ENCODE results near the gene IL23R. TPM values are rescaled to one million over a fixed set of nuclear protein-coding genes. Genes with fewer than 3 reads are reported as not detected.

The IL23R gene
- total RNA-seq, 1 experiment from 2014 or later: not detected

DNA sequence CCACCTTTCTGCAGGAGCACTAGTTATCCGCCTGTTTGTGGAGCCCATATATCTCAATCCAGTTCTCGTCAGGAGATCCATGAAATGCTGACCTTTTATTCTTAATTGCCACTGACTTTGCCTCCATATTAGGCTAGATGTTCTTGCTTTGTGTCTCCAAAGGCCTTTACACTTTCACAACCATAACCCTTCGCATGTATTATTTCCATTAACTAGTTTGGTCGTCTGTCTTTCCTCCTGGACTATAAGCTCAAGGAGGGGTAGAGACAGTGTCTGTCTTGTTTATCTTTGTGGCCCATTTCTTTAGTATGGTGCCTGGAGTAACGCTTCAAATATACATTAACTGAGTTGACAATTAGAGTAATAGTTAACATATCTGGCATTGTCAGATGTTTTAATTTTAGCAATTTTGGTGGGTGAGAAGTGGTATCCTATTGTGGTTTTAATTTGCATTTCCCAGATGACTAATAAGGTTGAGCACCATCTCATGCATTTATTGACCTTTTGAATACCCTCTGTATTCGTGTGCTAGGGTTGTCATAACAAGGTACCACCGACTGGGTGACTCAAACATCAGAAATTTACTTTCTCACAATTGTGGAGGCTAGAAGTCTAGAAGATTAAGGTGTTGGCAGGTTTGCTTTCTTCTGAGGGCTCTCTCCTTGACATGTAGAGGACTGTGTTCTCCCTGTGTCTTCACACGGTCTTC lies 119.7 kb downstream of the IL23R start:
- Histone ChIP-seq H3K4me3 (no peak overlapping the region), H3K36me3 (no peaks in the 10 kb centered on the region), H3K27me3 (replicated peaks) (no peaks in the 10 kb centered on the region), H3K4me1 (replicated peaks) (no peaks in the 10 kb centered on the region), H3K27ac (no peak overlapping the region), H3K9me3 (replicated peaks) (no peaks in the 10 kb centered on the region)
- no peak for DNase-seq (ENCODE audit: low read depth in 1 of 2, low spot score in 2 of 2)

DNA sequence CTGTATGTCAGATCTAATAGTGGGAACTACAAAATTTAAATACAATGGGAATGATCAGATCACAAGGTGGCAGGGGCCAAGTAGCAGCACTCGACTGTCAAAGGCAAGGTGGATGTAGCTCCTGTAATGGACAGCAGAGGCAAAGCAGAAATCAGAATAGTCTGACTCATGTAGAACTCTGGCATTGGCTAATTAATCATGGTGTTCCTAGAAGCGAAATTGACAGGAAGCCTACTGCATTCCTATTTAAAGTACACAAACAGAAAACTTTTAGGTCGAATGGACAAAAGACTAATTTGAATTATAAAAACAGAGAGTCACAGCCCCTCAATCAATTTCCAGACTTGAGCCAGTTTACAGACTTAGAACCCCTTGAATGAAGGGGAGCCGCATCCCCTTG lies 124.0 kb downstream of the IL23R start:
- no peaks in the 10 kb centered on the region for H3K9me3 ChIP-seq (replicated peaks)
- no peak for DNase-seq (ENCODE audit: low read depth in 1 of 2, low spot score in 2 of 2)
- no peaks in the 10 kb centered on the region for H3K27me3 ChIP-seq (replicated peaks)
- H3K27ac ChIP-seq: no peak overlapping the region
- H3K36me3 ChIP-seq: no peaks in the 10 kb centered on the region
- H3K4me3 ChIP-seq: no peak overlapping the region
- H3K4me1 ChIP-seq (replicated peaks): no peaks in the 10 kb centered on the region

DNA sequence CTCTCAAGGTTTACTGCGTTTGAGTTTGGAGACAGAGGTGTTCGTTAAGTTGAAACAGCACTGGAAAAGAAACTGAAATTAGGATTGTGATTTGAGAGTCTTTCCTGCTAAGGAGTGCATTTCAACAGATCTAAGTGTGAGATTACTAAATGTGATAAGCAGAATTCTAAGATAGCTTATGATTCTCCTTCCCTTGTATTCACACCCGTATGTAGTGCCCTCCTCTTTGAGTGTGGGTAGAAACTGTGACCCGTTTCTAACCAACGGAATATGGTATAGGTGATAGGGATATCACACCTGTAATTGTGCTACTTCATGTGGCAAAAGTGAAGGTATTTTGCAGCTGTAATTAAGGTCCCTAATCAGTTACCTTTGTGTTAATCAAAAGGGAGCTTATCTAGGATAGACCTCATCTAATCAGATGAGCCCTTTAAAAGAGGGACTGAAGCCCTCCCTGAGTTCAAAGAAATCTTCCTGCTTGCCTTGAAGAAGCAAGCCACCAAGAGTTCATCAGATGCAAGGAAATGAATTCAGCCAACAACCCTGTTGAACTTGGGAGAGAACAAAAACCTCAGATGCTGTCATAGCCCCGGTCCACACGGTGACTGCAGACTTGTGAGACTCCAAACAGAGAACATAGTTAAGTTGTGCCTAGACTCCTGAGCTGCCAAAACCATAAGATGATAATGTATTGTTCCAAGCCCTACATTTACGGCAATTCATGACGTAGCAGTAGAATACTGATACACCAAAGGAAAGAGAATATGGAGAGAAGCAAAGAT lies 128.8 kb downstream of the IL23R start:
- Histone ChIP-seq H3K36me3 (no peaks in the 10 kb centered on the region), H3K27ac (no peak overlapping the region), H3K9me3 (replicated peaks) (no peaks in the 10 kb centered on the region), H3K4me1 (replicated peaks) (no peaks in the 10 kb centered on the region), H3K27me3 (replicated peaks) (0 out of 2 replicates have a peak, but pooled peaks cover 3% of the 10 kb centered on the region), H3K4me3 (no peak overlapping the region)
- no peak for DNase-seq (ENCODE audit: low read depth in 1 of 2, low spot score in 2 of 2)

DNA sequence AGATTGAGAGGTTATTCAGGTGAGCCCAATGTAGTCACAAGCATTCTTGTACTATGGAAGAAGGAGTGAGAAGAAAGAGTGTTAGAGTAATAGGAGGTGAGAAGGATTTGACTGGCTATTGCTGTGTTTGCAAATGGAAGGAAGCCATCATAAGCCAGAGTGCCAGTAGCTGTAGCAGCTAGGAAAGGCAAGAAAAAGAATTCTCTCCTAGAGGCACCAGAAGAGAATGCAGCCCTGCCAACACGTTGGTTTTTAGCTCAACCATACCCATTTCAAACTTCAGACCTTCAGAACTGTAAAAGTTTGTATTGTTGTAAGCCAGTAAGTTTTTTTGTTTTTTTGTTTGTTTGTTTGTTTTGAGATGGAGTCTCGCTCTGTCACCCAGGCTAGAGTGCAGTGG lies 132.5 kb downstream of the IL23R start:
- no peak for DNase-seq (ENCODE audit: low read depth in 1 of 2, low spot score in 2 of 2)
- Histone ChIP-seq H3K27ac (no peak overlapping the region), H3K4me3 (no peak overlapping the region), H3K4me1 (replicated peaks) (no peaks in the 10 kb centered on the region), H3K27me3 (replicated peaks) (0 out of 2 replicates have a peak, but pooled peaks cover 3% of the 10 kb centered on the region), H3K9me3 (replicated peaks) (no peaks in the 10 kb centered on the region), H3K36me3 (no peaks in the 10 kb centered on the region)

DNA sequence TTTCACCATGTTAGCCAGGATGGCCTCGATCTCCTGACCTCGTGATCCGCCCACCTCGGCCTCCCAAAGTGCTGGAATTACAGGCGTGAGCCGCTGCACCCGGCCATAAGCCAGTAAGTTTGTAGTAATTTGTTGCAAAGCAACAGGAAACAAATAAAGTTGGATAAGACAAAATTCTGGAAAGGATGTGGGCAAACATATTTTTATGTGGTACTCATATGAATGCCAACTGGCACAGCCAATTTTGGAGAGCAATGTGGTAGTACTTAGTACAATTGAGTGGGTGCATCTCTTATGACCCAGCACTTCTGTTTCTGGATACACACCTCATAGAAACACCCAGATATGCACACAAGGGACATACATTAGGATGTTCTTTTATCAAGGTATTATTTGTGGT lies 133.0 kb downstream of the IL23R start:
- Histone ChIP-seq H3K36me3 (no peaks in the 10 kb centered on the region), H3K4me1 (replicated peaks) (no peaks in the 10 kb centered on the region), H3K4me3 (no peak overlapping the region), H3K27me3 (replicated peaks) (0 out of 2 replicates have a peak, but pooled peaks cover 3% of the 10 kb centered on the region), H3K9me3 (replicated peaks) (no peaks in the 10 kb centered on the region), H3K27ac (no peak overlapping the region)
- no peak for DNase-seq (ENCODE audit: low read depth in 1 of 2, low spot score in 2 of 2)

DNA sequence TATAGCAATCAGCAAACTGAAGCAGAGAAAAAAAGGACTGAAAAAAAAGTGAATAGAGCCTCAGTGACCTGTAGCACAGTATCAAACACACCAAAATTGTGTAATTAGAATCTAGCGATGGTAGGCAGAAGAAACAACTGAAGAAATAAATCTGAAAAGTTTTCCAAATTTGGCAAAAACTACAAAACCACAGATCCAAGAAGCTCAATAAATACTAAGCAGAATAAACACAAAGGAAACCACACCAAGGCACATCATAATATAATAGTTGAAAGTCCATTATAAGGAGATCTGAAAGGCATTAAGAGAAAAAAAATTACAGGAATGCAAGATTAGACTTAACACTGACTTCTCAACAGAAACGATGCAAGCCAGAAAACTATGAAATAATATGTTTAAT lies 134.3 kb downstream of the IL23R start:
- 0 out of 2 replicates have a peak, but pooled peaks cover 3% of the 10 kb centered on the region for H3K27me3 ChIP-seq (replicated peaks)
- DNase-seq (ENCODE audit: low read depth in 1 of 2, low spot score in 2 of 2): no peak
- no peaks in the 10 kb centered on the region for H3K9me3 ChIP-seq (replicated peaks)
- H3K4me1 ChIP-seq (replicated peaks): no peaks in the 10 kb centered on the region
- no peak overlapping the region for H3K4me3 ChIP-seq
- H3K36me3 ChIP-seq: no peaks in the 10 kb centered on the region
- no peak overlapping the region for H3K27ac ChIP-seq

DNA sequence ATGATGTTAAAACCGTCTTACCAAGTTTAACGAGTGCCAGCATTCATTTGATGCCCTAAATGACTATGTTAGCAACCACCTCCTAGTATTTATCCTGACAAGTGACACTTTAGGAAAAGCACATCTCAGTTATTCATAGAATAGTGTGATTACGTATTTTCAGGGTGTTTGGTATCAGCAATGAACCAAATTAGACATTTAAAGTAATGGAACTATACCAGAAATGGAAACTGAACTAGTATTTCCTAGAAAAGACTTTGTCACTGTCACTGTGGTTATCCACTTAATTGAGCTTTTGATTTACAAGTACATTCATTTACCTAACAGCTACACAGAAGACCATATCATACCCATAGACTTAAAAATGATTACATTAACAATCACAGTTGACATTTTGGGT lies 137.8 kb downstream of the IL23R start:
- Histone ChIP-seq H3K9me3 (replicated peaks) (no peaks in the 10 kb centered on the region), H3K27me3 (replicated peaks) (0 out of 2 replicates have a peak, but pooled peaks cover 3% of the 10 kb centered on the region), H3K4me1 (replicated peaks) (no peaks in the 10 kb centered on the region), H3K36me3 (no peaks in the 10 kb centered on the region), H3K4me3 (no peak overlapping the region), H3K27ac (no peak overlapping the region)
- DNase-seq (ENCODE audit: low read depth in 1 of 2, low spot score in 2 of 2): no peak

DNA sequence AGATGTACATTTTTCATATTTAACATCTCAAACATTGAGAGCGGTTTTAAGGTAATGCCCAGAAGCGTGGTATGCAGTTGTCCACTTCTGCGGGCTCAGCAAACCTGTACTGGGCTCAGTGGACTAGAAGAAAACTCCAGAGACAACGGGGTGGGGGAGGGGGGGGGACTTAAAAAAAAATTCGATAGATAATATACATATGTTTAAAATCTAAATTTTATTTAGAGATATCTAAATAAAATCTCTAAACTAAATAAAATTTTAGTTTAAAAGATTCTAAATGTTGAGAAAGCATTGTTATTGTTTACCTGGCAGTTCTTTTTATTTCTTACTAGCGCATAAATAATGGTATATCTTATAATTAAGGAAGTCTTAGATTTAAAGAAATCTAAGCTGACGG lies 140.3 kb downstream of the IL23R start:
- Histone ChIP-seq H3K4me3 (no peak overlapping the region), H3K36me3 (no peaks in the 10 kb centered on the region), H3K27ac (no peak overlapping the region), H3K27me3 (replicated peaks) (0 out of 2 replicates have a peak, but pooled peaks cover 3% of the 10 kb centered on the region), H3K4me1 (replicated peaks) (no peaks in the 10 kb centered on the region), H3K9me3 (replicated peaks) (no peaks in the 10 kb centered on the region)
- no peak for DNase-seq (ENCODE audit: low read depth in 1 of 2, low spot score in 2 of 2)

DNA sequence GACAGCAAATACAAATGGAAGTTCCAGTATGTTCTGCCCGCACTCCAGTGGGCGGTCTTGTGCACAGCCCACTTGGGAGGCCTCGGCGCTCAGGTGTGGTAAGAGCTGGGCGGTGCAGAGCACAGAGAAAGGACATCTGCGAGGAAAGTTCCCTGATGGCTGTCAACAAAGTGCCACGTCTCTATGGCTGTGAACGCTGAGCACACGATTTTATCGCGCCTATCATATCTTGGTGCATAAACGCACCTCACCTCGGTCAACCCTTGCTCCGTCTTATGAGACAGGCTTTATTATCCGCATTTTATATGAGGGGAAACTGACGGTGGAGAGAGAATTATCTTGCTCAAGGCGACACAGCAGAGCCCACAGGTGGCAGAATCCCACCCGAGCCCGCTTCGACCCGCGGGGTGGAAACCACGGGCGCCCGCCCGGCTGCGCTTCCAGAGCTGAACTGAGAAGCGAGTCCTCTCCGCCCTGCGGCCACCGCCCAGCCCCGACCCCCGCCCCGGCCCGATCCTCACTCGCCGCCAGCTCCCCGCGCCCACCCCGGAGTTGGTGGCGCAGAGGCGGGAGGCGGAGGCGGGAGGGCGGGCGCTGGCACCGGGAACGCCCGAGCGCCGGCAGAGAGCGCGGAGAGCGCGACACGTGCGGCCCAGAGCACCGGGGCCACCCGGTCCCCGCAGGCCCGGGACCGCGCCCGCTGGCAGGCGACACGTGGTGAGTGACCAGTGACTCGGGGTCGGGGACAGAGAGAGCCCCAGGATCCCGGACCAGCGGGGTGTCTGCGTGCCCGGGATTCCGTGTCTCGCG lies 141.2 kb downstream of the IL23R start, which contains the start of gene IL12RB2:
Gene IL12RB2, plus strand, starts transcription at position 623 of the 810 bp plus-strand sequence. CDS start 12,496 bp downstream, outside the sequence.
- DNase-seq (ENCODE audit: low read depth in 1 of 2, low spot score in 2 of 2): no peak
- Histone ChIP-seq H3K36me3 (no peaks in the 10 kb centered on the region), H3K27me3 (replicated peaks) (0 out of 2 replicates have a peak, but pooled peaks cover 3% of the 10 kb centered on the region), H3K4me1 (replicated peaks) (no peaks in the 10 kb centered on the region), H3K4me3 (no peak within 1 kb of the TSS), H3K27ac (no peak within 1 kb of the TSS), H3K9me3 (replicated peaks) (no peaks in the 10 kb centered on the region)

DNA sequence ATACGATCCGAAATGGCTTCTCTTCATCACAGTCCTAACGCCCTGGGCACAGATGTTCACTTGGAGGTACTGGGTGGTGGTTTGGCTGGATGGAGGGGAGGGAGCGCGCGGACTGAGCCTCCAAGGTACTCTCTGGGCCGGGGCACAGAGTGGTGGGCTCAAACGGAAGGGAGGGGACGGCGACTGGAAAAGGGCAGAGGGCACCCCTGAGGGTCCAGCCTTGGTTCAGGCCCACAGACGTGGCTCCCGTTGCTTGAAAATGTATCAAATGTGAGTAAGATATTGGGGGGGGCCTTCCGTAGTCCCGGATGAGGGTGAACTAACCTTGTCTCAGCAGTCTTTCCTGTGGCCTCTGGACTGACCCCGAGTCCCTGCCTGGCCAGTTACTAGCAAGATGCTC lies 141.9 kb downstream of the IL23R start:
- DNase-seq (ENCODE audit: low read depth in 1 of 2, low spot score in 2 of 2): no peak
- Histone ChIP-seq H3K4me3 (no peak overlapping the region), H3K27ac (no peak overlapping the region), H3K4me1 (replicated peaks) (no peaks in the 10 kb centered on the region), H3K36me3 (no peaks in the 10 kb centered on the region), H3K9me3 (replicated peaks) (no peaks in the 10 kb centered on the region), H3K27me3 (replicated peaks) (0 out of 2 replicates have a peak, but pooled peaks cover 3% of the 10 kb centered on the region)

Other genes starting within 250 kb of the IL23R start
- 0.91 and 2.6 TPM in 2 replicates for gene DNAI4, start 241.6 kb upstream of the IL23R start, total RNA-seq (2014; rRNA removed; shearing (Covaris generic))
- gene MIER1, start 241.5 kb upstream of the IL23R start, total RNA-seq (2014; rRNA removed; shearing (Covaris generic)): 31.8 and 42.2 TPM in 2 replicates
- 13.9 and 22.2 TPM in 2 replicates for gene SLC35D1, start 112.3 kb upstream of the IL23R start, total RNA-seq (2014; rRNA removed; shearing (Covaris generic))
- gene C1orf141, start 31.5 kb upstream of the IL23R start, total RNA-seq (2014; rRNA removed; shearing (Covaris generic)): not detected in 2 replicates
- not detected in 2 replicates for gene IL12RB2, start 141.4 kb downstream of the IL23R start, total RNA-seq (2014; rRNA removed; shearing (Covaris generic))

All from SJSA1 (cell line).